22Rv1 (cell line): Measurements from ENCODE around the gene IQSEC1.

Source experiments
- ZFX ChIP-seq: fragments of 450-650 bp; IDR thresholded peaks from 2 replicates; pipeline ENCODE4 v1.6.1; 2017; ENCODE audit warnings: antibody characterized with exemption, borderline replicate concordance
- TF ChIP-seq, protein P1 (sequence below): fragments of 450-650 bp; IDR thresholded peaks from 2 replicates; pipeline ENCODE4 v1.5.1; 2017; ENCODE audit warnings: mild to moderate bottlenecking

- TF ChIP-seq, protein P1, sequence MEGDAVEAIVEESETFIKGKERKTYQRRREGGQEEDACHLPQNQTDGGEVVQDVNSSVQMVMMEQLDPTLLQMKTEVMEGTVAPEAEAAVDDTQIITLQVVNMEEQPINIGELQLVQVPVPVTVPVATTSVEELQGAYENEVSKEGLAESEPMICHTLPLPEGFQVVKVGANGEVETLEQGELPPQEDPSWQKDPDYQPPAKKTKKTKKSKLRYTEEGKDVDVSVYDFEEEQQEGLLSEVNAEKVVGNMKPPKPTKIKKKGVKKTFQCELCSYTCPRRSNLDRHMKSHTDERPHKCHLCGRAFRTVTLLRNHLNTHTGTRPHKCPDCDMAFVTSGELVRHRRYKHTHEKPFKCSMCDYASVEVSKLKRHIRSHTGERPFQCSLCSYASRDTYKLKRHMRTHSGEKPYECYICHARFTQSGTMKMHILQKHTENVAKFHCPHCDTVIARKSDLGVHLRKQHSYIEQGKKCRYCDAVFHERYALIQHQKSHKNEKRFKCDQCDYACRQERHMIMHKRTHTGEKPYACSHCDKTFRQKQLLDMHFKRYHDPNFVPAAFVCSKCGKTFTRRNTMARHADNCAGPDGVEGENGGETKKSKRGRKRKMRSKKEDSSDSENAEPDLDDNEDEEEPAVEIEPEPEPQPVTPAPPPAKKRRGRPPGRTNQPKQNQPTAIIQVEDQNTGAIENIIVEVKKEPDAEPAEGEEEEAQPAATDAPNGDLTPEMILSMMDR = no peak
- TF ChIP-seq ZFX = no peak
Measured at GRCh38 chr3:13087320-13087990, 14.2 kb upstream of the IQSEC1 start.
